ENCODE data around the gene AEBP2.
"Not testable (repeated sequence)": the region's sequence is repeated elsewhere in the genome, so short reads cannot be mapped to it uniquely, and the experiment has no call there.

The AEBP2 gene

GRCh38 chr12:19546027-19546426 is 106.7 kb downstream of the AEBP2 start:
- H3K4me3 ChIP-seq (replicated peaks in 1 of 2; ENCODE audit: low read depth in 2 of 2, low read length in 2 of 2), result no peak overlapping the region
- DNase-seq (ENCODE audit: low read depth in 2 of 2), result peak; percentile 76 to 87
- no peak for TF ChIP-seq CTCF (IDR thresholded peaks at IDR 0.05; ENCODE audit: low read depth, low read length)

GRCh38 chr12:19546611-19547162 is 107.4 kb downstream of the AEBP2 start:
- no peak overlapping the region for H3K4me3 ChIP-seq (replicated peaks in 1 of 2; ENCODE audit: low read depth in 2 of 2, low read length in 2 of 2)
- DNase-seq (ENCODE audit: low read depth in 2 of 2), result peak; percentile 60 to 87

GRCh38 chr12:19547271-19547671 is 108.0 kb downstream of the AEBP2 start:
- TF ChIP-seq CTCF (IDR thresholded peaks at IDR 0.05; ENCODE audit: low read depth, low read length), result no peak
- DNase-seq (ENCODE audit: low read depth in 2 of 2), result peak; percentile 51 to 88
- H3K4me3 ChIP-seq (replicated peaks in 1 of 2; ENCODE audit: low read depth in 2 of 2, low read length in 2 of 2), result no peak overlapping the region

More at GRCh38 chr12:19546611-19547162, 107.4 kb downstream of the AEBP2 start:
- no peak for TF ChIP-seq CTCF (IDR thresholded peaks at IDR 0.05; ENCODE audit: low read depth, low read length)

GRCh38 chr12:19548834-19549233 is 109.5 kb downstream of the AEBP2 start:
- DNase-seq (ENCODE audit: low read depth in 2 of 2), result no peak
- no peak overlapping the region for H3K4me3 ChIP-seq (replicated peaks in 1 of 2; ENCODE audit: low read depth in 2 of 2, low read length in 2 of 2)
- TF ChIP-seq CTCF (IDR thresholded peaks at IDR 0.05; ENCODE audit: low read depth, low read length), result no peak

GRCh38 chr12:19550626-19551025 is 111.3 kb downstream of the AEBP2 start:
- no peak for DNase-seq (ENCODE audit: low read depth in 2 of 2)
- no peak for TF ChIP-seq CTCF (IDR thresholded peaks at IDR 0.05; ENCODE audit: low read depth, low read length)
- no peak overlapping the region for H3K4me3 ChIP-seq (replicated peaks in 1 of 2; ENCODE audit: low read depth in 2 of 2, low read length in 2 of 2)

GRCh38 chr12:19552441-19553097 is 113.3 kb downstream of the AEBP2 start:
- DNase-seq (ENCODE audit: low read depth in 2 of 2), result peak in 1 of 2 donors; percentile 26

GRCh38 chr12:19553175-19553574 is 113.9 kb downstream of the AEBP2 start:
- peak in 1 of 2 donors; percentile 37 for DNase-seq (ENCODE audit: low read depth in 2 of 2)
- no peak overlapping the region for H3K4me3 ChIP-seq (replicated peaks in 1 of 2; ENCODE audit: low read depth in 2 of 2, low read length in 2 of 2)
- TF ChIP-seq CTCF (IDR thresholded peaks at IDR 0.05; ENCODE audit: low read depth, low read length), result no peak

More at GRCh38 chr12:19552441-19553097, 113.3 kb downstream of the AEBP2 start:
- not testable (repeated sequence) for H3K4me3 ChIP-seq (replicated peaks in 1 of 2; ENCODE audit: low read depth in 2 of 2, low read length in 2 of 2)
